ENCODE data around the gene PFN1.

The PFN1 gene

DNA sequence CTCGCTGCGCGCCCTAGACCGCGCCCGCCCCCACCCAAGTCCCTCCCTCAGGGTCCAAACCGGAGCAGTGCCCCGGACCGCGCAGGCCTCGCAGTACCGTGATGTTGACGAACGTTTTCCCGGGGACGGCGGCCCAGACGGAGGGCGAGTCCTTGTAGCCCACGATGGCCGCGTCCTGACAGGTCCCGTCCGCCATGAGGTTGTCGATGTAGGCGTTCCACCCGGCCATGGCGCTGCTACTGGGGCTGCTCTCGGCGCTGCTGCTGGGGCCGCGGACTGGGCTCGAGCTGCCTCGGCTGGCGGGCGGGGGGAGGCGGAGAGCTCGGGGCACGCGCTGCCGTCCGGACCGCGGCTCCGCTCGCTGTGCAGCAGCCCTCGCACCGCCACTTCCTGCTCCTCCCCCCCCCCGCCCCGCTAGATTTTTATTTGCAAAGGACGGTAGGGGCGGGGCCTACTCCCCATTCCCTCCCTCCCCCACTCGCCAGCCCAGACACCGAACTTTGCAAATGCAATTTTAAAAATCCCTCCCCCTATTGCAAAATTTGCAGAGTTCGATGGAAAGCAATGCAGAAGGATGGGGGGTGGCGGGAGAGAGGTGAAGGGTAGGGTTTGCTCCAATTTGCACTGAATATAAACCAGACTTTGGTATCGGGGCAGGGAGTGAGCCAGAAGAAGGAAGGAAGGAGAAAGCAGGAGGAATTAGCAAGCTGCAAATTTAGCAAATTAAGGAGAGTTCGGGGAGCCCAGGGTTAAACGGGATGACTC lies at the start of gene PFN1:
Gene PFN1 (minus strand): TSS at position 365 of the 765 bp plus-strand sequence. CDS start 136 bp downstream, at position 229.
- peak; percentile 94 for DNase-seq (ENCODE audit: low spot score)

GRCh38 chr17:4997302-4998026 lies 49.1 kb upstream of the PFN1 start, which contains the start of the genes INCA1 and KIF1C:
Gene INCA1, minus strand, starts transcription at chr17:4997522. Its CDS starts 3,085 bp downstream, at chr17:4994437.
Gene KIF1C, plus strand, starts transcription at chr17:4997950. Its CDS starts 2,297 bp downstream, at chr17:5000247.
- peak; percentile 99 for DNase-seq (ENCODE audit: low spot score)

DNA sequence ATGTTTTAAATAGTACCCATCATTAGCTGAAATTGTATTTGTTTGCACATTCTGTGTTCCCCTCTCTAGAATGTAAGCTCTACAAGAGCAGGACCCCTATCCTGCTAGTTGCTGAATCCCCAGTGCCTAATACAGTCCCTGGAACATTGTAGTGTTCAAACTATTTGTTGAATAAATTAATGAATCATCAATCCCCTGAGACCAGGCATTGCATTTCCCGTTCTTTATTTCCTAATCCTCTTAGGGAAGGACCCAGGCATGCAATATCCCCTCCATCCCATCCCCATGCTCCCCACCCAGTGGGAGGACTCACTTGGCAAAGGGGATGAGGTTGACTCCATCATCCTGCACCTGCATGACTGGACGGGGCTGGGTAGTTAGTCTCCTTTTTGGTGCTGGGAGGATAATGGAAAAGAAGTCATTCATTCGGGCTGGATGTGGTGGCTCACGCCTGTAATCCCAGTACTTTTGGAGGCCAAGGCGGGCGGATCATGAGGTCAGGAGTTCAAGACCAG lies 45.8 kb upstream of the PFN1 start:
- peak; percentile 36 for DNase-seq (ENCODE audit: low spot score)

DNA sequence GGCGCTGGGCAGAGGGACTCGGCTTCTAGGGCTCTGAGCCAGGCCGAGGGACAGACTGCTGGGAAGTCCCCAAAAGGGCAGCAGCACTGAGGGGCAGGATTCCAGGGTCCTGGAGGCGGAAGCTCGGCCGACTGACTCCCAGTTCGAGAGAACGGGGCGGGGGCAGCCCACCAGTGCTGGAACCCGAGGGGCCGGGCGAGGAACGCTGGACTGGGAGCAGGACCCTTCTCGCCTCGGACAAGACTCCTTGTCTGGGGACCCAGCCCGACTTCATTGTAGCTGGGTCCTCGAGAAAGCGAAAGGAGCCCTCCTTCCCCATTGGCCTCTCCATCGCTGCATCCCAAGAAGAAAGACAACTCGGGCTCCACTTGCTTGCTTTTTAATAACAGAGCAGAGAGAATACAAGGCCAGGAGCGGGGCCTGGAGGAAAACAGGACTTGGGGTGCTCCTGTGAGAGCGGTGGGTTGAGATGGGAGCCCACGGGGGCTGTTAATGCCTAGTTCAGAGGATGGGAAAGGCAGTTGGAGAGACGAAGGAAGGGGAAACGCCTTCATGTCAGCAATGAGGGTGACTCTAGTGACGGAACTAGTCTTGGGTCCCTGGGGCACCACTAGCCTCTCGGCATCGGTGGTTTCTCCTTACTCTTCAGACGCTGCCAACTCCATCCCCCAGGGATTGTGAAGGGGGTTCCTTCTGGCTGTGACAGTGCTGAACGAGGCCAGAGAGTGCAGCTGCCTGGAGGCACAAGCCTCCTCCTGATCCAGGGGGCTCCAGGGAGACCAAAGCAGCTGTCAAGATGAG lies 39.6 kb upstream of the PFN1 start:
- DNase-seq (ENCODE audit: low spot score), result peak; percentile 44

- DNase-seq (ENCODE audit: low spot score), result peak; percentile 87
Observed at GRCh38 chr17:4986951-4987766, 38.8 kb upstream of the PFN1 start, which contains the start of gene CAMTA2. Gene CAMTA2, minus strand, starts transcription at chr17:4987675. Its CDS starts 1,453 bp downstream, at chr17:4986222.

DNA sequence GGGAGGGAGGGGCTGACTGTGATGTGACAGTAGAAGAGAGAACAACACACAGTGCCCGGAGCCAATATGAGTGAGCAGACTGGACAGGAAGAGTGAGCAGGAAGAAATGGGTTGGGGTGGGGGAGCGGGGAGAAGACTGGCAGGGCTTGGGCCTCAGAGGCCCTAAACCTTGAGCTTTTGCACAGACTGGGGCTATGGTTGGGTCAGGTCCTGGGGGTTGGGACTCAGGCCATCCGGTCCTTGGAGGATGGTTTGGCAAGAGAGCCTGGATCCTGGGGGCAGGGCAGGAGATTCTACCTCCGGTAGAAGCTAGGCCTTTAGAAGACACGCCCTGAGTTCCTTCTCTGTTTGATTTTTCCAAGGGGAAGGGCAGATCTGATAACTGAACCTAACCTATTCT lies 38.1 kb upstream of the PFN1 start:
- no peak for DNase-seq (ENCODE audit: low spot score)

DNA sequence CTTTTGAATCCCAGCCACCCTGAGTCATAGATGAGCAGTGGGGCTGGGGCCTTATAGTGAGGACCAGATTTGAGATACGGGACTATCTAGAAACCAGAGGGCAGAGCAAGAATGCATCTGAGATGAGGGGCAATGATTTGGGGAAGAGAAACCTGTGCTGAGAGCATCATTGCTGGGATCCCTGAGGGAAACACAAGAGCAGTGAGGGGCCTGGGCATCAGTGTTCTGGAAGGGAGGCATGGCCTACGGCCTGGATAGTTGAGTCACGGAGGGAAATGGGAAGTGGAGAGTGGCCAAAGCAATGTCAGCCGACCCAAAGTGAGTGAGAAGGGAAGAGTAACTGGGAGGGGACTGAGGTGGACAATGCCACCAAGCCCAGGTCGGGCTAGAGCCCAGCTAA lies 34.0 kb upstream of the PFN1 start:
- no peak for DNase-seq (ENCODE audit: low spot score)

GRCh38 chr17:4980644-4981216 lies 32.4 kb upstream of the PFN1 start:
- DNase-seq (ENCODE audit: low spot score), result peak; percentile 60

DNA sequence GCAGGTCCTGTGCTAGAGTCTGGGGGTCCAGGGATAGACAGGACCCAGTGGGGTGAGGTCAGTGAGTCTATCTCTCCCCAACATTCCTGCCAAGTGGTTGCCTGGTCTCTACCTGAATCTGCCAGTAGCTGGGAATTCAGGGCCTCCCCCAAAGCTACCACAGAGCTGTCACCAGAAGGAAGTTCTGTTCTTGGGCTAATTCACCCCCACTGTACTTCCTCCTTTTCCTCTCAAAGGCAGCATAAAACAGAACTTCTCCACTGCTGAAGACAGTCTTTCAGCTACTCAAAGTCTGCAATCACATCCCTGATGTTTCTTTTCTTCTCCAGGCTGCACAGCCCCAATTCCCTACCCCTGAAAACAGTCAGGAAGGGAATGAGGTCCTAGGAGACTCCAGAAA lies 30.4 kb upstream of the PFN1 start:
- no peak for DNase-seq (ENCODE audit: low spot score)

DNA sequence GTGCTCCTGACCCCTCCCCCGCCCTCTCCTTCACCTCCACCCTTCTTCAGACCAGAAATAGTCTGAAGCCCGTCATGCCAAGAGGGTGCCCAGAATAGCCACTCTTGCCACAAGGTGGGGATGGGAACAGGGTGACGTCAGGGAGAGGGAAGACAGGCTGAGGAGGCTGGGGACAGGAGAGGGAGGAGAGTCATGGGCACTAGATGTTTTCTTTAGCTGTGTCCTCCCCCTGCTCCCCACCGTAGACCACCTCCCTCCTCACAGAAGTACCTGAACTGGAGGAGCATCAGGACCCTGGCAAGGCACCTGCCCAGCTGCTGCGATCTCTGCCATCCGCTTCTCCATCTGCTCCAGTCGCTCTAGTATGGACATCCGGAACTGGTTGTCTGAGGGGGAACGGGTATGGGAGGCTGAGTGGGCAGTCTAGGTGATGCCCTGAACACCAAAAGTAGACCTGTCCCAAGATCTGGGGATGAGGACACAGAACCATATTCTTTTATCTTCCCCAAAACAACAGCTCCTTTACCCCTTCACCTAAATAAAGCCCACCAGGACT lies 25.9 kb upstream of the PFN1 start:
- no peak for DNase-seq (ENCODE audit: low spot score)

DNA sequence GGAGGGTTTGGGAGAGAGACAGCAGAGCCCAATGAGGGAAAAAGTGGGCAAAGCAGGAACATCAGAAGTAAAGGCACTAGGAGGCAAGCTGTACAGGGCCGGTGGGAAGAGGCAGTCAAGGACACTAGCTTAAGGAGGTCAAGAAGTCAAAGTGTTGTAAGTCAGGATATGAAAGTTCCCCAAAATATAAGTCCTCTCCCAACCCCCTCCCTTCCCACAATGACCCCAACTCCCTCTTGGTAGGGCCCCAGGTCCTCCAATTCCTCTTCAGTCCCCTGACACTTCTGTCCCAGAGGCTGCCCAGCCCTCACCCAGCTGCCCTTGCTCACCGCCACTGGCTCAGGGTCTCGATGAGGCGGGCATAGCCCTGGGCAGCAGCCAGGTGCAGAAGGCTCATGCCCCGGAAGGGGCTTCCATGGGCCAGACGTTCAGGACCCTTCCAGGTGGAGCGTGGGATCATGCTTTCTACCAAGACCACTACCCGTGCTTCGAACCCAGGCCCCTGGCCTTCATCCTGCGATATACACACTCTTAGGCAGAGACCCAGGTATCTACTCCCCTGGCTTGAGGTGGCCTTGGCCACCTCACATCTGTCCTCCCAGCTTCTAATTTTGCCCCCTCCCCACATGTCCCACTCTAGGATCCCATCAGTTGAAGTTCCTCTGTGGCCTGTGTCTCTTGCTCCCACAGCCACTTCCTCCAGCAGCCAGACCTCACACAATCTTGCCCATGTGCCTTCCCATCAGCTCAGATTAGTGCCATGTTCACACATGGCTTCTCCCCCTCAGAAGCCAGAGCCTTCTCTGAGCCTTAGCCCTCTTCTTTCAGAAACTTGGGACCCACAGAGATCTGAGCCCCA lies 25.2 kb upstream of the PFN1 start:
- no peak for DNase-seq (ENCODE audit: low spot score)

- no peak for DNase-seq (ENCODE audit: low spot score)
Observed at GRCh38 chr17:4972752-4973151, 24.4 kb upstream of the PFN1 start.

DNA sequence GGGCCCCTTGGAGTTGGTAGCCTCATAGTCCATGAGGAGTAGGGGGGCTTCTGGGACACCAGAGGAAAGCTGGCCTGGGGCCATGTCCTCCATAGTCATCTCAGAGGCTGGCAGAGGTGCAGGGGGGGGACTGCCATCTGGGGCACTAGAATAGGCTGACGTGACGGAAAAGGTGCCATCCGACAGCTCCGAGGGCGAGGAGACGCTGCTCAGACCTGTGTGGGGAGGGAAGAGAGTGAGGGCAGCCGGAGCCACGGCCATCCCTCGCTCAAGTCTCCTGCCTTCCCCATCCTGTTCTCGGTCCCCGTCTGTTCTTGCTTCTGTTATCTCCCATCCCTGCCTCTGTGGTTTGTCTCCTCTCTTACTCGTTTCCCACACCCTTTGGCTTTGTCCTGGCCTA lies 24.0 kb upstream of the PFN1 start:
- DNase-seq (ENCODE audit: low spot score), result no peak

DNA sequence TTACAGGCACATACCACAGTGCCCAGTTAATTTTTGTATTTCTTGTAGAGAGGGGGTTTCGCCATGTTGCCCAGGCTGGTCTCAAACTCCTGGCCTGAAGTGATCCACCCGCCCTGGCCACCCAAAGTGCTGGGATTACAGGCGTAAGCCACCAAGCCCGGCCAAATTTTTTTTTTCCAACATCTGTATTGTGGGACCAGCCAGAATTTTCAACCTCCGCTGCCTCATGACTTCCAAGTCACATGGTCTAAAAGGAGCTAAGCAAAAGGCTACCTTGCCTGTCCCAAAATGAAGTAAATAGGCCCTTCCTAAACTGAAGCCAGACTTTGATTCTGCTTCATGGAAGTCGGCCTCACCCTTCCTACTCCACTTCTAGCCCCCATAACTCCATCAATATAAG lies 23.5 kb upstream of the PFN1 start:
- DNase-seq (ENCODE audit: low spot score), result no peak

DNA sequence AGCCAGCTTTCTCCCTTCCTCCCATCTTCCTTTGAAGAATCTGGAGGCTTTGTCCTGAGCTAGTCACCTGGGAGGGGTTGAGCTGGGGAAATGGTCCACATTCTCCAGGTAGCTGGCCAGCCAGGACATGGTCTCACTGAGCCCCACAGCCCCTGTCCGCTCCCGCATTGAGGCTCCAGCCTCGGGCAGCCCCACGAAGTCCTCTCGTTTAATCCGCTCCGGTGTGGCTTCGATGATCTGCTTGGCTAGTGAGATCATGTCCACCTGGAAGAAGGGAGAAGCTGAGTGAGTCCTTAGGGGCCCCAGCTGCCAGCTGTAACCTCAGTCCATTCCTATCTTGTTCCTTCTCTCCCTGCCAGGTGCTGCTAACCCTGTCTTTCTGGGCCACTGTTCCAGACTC lies 21.9 kb upstream of the PFN1 start:
- no peak for DNase-seq (ENCODE audit: low spot score)

- DNase-seq (ENCODE audit: low spot score), result no peak
Observed at GRCh38 chr17:4969551-4970173, 21.3 kb upstream of the PFN1 start.

DNA sequence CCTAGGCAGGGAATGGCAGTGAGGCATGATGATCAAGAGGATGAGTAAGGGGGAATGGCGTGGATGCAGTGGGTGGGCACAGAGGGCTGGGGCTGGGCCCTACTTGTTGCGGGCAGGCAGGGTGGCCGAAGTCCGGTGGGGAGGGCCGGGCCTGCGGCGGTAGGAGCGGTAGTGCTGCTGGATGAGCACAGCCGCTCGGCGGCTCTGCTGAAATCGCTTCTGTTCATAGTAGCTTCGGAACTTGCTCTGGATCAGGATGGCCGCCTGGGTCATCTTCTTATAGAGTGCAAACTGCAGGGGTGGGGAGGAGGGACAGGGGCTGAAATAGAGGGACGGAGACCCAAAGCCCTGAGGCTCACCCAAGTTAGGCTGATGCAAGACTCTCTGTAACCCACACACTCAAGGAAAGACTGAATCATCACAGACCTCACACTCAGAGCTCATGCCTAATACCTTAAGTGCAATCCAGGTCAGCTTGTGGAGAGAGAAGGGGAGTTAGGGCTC lies 20.8 kb upstream of the PFN1 start:
- peak; percentile 78 for DNase-seq (ENCODE audit: low spot score)

GRCh38 chr17:4968486-4969046 lies 20.2 kb upstream of the PFN1 start:
- no peak for DNase-seq (ENCODE audit: low spot score)

Measured in hepatic stellate cell (primary cell).